ENCODE data around the gene OR5AU1. TPM values are rescaled to one million over a fixed set of nuclear protein-coding genes. Genes with fewer than 3 reads are reported as not detected.

Gene OR5AU1
- total and polyA plus RNA-seq, 2 of the 13 experiments (the other 11 are each of a cell fraction or from before 2014, with no cell fraction given), result not detected

GRCh38 chr14:21184254-21184653 is 28.4 kb upstream of the OR5AU1 start (continued):
- TF ChIP-seq ZNF746 (CRISPR knock-in tag; IDR thresholded peaks at IDR 0.05), result no peak
- no peak for TF ChIP-seq SRSF4 (IDR thresholded peaks at IDR 0.05; ENCODE audit: low read depth, low read length, poor library complexity, severe bottlenecking)
- no peak for TF ChIP-seq SIN3A (IDR thresholded peaks at IDR 0.05; ENCODE audit: borderline replicate concordance, low read depth, low read length)
- TF ChIP-seq REPIN1 (CRISPR knock-in tag; IDR thresholded peaks at IDR 0.05; ENCODE audit: borderline replicate concordance, low read depth), result no peak

- CTCF ChIA-PET (ENCODE audit: low intra/inter-chr PET ratio, low total read pairs), result no interaction called here
- ATAC-seq, result no peak
- DNase-seq (ENCODE audit: low spot score), result no peak
- no peaks in the 10 kb centered on the region for H3K4me1 ChIP-seq (ENCODE audit: insufficient read depth, low read length)
- H3K36me3 ChIP-seq (replicated peaks in 1 of 2; ENCODE audit: control insufficient read depth in 1 of 2, insufficient read depth in 2 of 2, low read length in 2 of 2), result no peaks in the 10 kb centered on the region
- in situ Hi-C loops (cut with HindIII; ENCODE audit: extremely low pct_ligation_motif_present, low pct_unique_long_range_greater_than_20kb), result no loop called here
- H3K4me2 ChIP-seq (ENCODE audit: low read depth, low read length), result no peak overlapping the region
- H3K4me3 ChIP-seq (replicated peaks in 1 of 3; ENCODE audit: insufficient read depth in 1 of 3, low read depth in 2 of 3, low read length in 3 of 3), result no peak overlapping the region
- TF ChIP-seq RAD21 (CRISPR knock-in tag; IDR thresholded peaks at IDR 0.05) (no peak), ZSCAN30 (CRISPR knock-in tag; IDR thresholded peaks at IDR 0.05) (no peak), ZNF260 (CRISPR knock-in tag; IDR thresholded peaks at IDR 0.05; ENCODE audit: borderline replicate concordance, low read depth) (no peak), ZNF577 (CRISPR knock-in tag; IDR thresholded peaks at IDR 0.05; ENCODE audit: borderline replicate concordance, low read depth) (no peak), ASH2L (IDR thresholded peaks at IDR 0.05; ENCODE audit: insufficient read length, low read depth, low read length) (no peak), ZGPAT (CRISPR knock-in tag; IDR thresholded peaks at IDR 0.05) (no peak), DDIT3 (CRISPR knock-in tag; IDR thresholded peaks at IDR 0.05) (no peak), ZNF720 (CRISPR knock-in tag; IDR thresholded peaks at IDR 0.05) (no peak), TIGD3 (CRISPR knock-in tag; IDR thresholded peaks at IDR 0.05; ENCODE audit: borderline replicate concordance) (no peak)
- H4K20me1 ChIP-seq (ENCODE audit: insufficient read depth, low read length), result no peaks in the 10 kb centered on the region
- no peak overlapping the region for H2AFZ ChIP-seq (ENCODE audit: low read length)
- intact Hi-C loops (cut with micrococcal nuclease; ENCODE audit: unreplicated experiment), result no loop called here
- BruUV-seq (replicated peaks), result no TSS peak
- no peak overlapping the region for H3K27ac ChIP-seq (ENCODE audit: extremely low read length, insufficient read depth, low read length)
- H3K9ac ChIP-seq (ENCODE audit: insufficient read depth, low read depth, low read length), result no peak overlapping the region
- FAIRE-seq, result no peak
- no peaks in the 10 kb centered on the region for H3K9me3 ChIP-seq (ENCODE audit: low read length)
- no peaks in the 10 kb centered on the region for H3K27me3 ChIP-seq (ENCODE audit: control insufficient read depth in 1 of 2, insufficient read depth in 2 of 2, low read length in 2 of 2)
- no peaks in the 10 kb centered on the region for H3K79me2 ChIP-seq (ENCODE audit: insufficient read depth, low read length)
- WGBS (ENCODE audit: low lambda C conversion rate), result 43% methylated on average over 2 of the region's 2 CpGs
- POLR2A ChIA-PET, result no interaction called here
Observed at GRCh38 chr14:21182166-21182565, 26.3 kb upstream of the OR5AU1 start.
